ENCODE data around the gene ALLC.
"Not testable (repeated sequence)": the region's sequence is repeated elsewhere in the genome, so short reads cannot be mapped to it uniquely, and the experiment has no call there.

Gene ALLC

GRCh38 chr2:3626812-3627499 is 31.0 kb upstream of the ALLC start:
- no peak for DNase-seq

GRCh38 chr2:3627500-3628100 is 30.4 kb upstream of the ALLC start:
- no peak for DNase-seq

GRCh38 chr2:3628241-3628679 is 29.7 kb upstream of the ALLC start:
- DNase-seq: no peak

- no peak for DNase-seq
Observed at GRCh38 chr2:3628800-3629199, 29.2 kb upstream of the ALLC start.

GRCh38 chr2:3630631-3631030 is 27.4 kb upstream of the ALLC start:
- no peak for DNase-seq

GRCh38 chr2:3631161-3631850 is 26.7 kb upstream of the ALLC start:
- DNase-seq: no peak

- DNase-seq: no peak
Observed at GRCh38 chr2:3631851-3632659, 25.9 kb upstream of the ALLC start.

- no peak for DNase-seq
Observed at GRCh38 chr2:3633089-3633981, 24.7 kb upstream of the ALLC start.

GRCh38 chr2:3633982-3634595 is 23.9 kb upstream of the ALLC start:
- DNase-seq: no peak

GRCh38 chr2:3634596-3635121 is 23.3 kb upstream of the ALLC start:
- no peak for DNase-seq

- DNase-seq: no peak
Observed at GRCh38 chr2:3635171-3635974, 22.6 kb upstream of the ALLC start.

GRCh38 chr2:3635975-3636327 is 22.0 kb upstream of the ALLC start:
- not testable (repeated sequence) for DNase-seq

GRCh38 chr2:3636586-3637310 is 21.3 kb upstream of the ALLC start:
- no peak for DNase-seq

- no peak for DNase-seq
Observed at GRCh38 chr2:3637311-3637675, 20.7 kb upstream of the ALLC start.

- no peak for DNase-seq
Observed at GRCh38 chr2:3637692-3638455, 20.1 kb upstream of the ALLC start.

GRCh38 chr2:3638456-3638810 is 19.6 kb upstream of the ALLC start:
- DNase-seq: no peak

GRCh38 chr2:3639015-3639630 is 18.9 kb upstream of the ALLC start:
- no peak for DNase-seq

- no peak for DNase-seq
Observed at GRCh38 chr2:3639653-3640052, 18.3 kb upstream of the ALLC start.

- no peak for DNase-seq
Observed at GRCh38 chr2:3641181-3641580, 16.8 kb upstream of the ALLC start.

Data from GOT3 (cell line).